Endometrial microvascular endothelial cells (primary cell): ENCODE measurements around the gene SORCS2. TPM values are rescaled to one million over a fixed set of nuclear protein-coding genes. Genes with fewer than 3 reads are reported as not detected.

Experiments
- in situ Hi-C: cut with HindIII; loops from 2 replicates; pipeline ENCODE4 v1.10.0; 2017; ENCODE audit warnings: low sequenced_read_pairs, low pct_unique_long_range_greater_than_20kb; ENCODE audit errors: inconsistent ontology term
- total RNA-seq: library from RNA; depleted of rRNA; stranded (reverse); fragments of >200 nt; gene quantifications from one replicate; pipeline ENCODE4 v1.2.3, GENCODE V29; 2015; ENCODE audit errors: inconsistent ontology term

Gene SORCS2
- total RNA-seq, 1 donor from 2014 or later, result not detected

GRCh38 chr4:7234355-7235029, 42.2 kb downstream of the SORCS2 start:
- in situ Hi-C loops, result no loop called here

GRCh38 chr4:7235030-7235380, 42.7 kb downstream of the SORCS2 start:
- in situ Hi-C loops, result no loop called here

GRCh38 chr4:7236847-7237246, 44.5 kb downstream of the SORCS2 start:
- in situ Hi-C loops, result no loop called here

GRCh38 chr4:7237873-7238272, 45.5 kb downstream of the SORCS2 start:
- in situ Hi-C loops, result no loop called here

GRCh38 chr4:7238300-7238960, 46.1 kb downstream of the SORCS2 start:
- in situ Hi-C loops, result no loop called here

- in situ Hi-C loops, result no loop called here
Observed at GRCh38 chr4:7239101-7239820, 46.9 kb downstream of the SORCS2 start.

GRCh38 chr4:7239844-7240243, 47.5 kb downstream of the SORCS2 start:
- in situ Hi-C loops, result no loop called here

- in situ Hi-C loops, result no loop called here
Observed at GRCh38 chr4:7240306-7240705, 48.0 kb downstream of the SORCS2 start.

GRCh38 chr4:7241597-7242125, 49.3 kb downstream of the SORCS2 start:
- in situ Hi-C loops, result no loop called here

- in situ Hi-C loops, result no loop called here
Observed at GRCh38 chr4:7242766-7243165, 50.4 kb downstream of the SORCS2 start.

- in situ Hi-C loops, result no loop called here
Observed at GRCh38 chr4:7243609-7244330, 51.4 kb downstream of the SORCS2 start.

- in situ Hi-C loops, result no loop called here
Observed at GRCh38 chr4:7244331-7244665, 52.0 kb downstream of the SORCS2 start.

- in situ Hi-C loops, result no loop called here
Observed at GRCh38 chr4:7244751-7245320, 52.5 kb downstream of the SORCS2 start.

GRCh38 chr4:7247521-7247920, 55.2 kb downstream of the SORCS2 start:
- in situ Hi-C loops, result no loop called here

- in situ Hi-C loops, result no loop called here
Observed at GRCh38 chr4:7247946-7248345, 55.6 kb downstream of the SORCS2 start.

GRCh38 chr4:7248857-7249256, 56.5 kb downstream of the SORCS2 start:
- in situ Hi-C loops, result no loop called here

GRCh38 chr4:7251321-7251720, 59.0 kb downstream of the SORCS2 start:
- in situ Hi-C loops, result no loop called here

- in situ Hi-C loops, result no loop called here
Observed at GRCh38 chr4:7252051-7252450, 59.7 kb downstream of the SORCS2 start.
